ENCODE data around the gene SEC23B.
A peak's percentile ranks its signal among the peaks of the same experiment; 100 is the strongest.
"Not testable (repeated sequence)": the region's sequence is repeated elsewhere in the genome, so short reads cannot be mapped to it uniquely, and the experiment has no call there.

Gene SEC23B

GRCh38 chr20:18507218-18508191 is at the start of gene SEC23B:
Gene SEC23B, plus strand, starts transcription at chr20:18507940. Its CDS starts 2,896 bp downstream, at chr20:18510836.
- DNase-seq = peak; percentile 98

GRCh38 chr20:18465536-18466200 is 42.1 kb upstream of the SEC23B start:
- no peak for DNase-seq

GRCh38 chr20:18466574-18466893 is 41.2 kb upstream of the SEC23B start:
- DNase-seq = no peak

GRCh38 chr20:18466894-18467730 is 40.6 kb upstream of the SEC23B start, which contains the start of the genes DZANK1 and POLR3F:
Gene DZANK1, minus strand, starts transcription at chr20:18467030. Its CDS starts 1,672 bp downstream, at chr20:18465358.
Gene POLR3F, plus strand, starts transcription at chr20:18467390. Its CDS starts 117 bp downstream, at chr20:18467507.
- DNase-seq = peak; percentile 94

GRCh38 chr20:18477218-18477617 is 30.5 kb upstream of the SEC23B start:
- no peak for DNase-seq

GRCh38 chr20:18477821-18478220 is 29.9 kb upstream of the SEC23B start:
- no peak for DNase-seq

GRCh38 chr20:18481596-18481995 is 26.1 kb upstream of the SEC23B start:
- no peak for DNase-seq

- DNase-seq = no peak
Observed at GRCh38 chr20:18488301-18488700, 19.4 kb upstream of the SEC23B start.

- DNase-seq = no peak
Observed at GRCh38 chr20:18496042-18496441, 11.7 kb upstream of the SEC23B start.

- DNase-seq = peak; percentile 84
Observed at GRCh38 chr20:18496740-18497592, 10.8 kb upstream of the SEC23B start, which contains the start of gene RBBP9. Gene RBBP9, minus strand, starts transcription at chr20:18497225. Its CDS starts 58 bp downstream, at chr20:18497167.

GRCh38 chr20:18497603-18498002 is 10.1 kb upstream of the SEC23B start:
- no peak for DNase-seq

GRCh38 chr20:18501672-18502071 is 6.1 kb upstream of the SEC23B start:
- DNase-seq = not testable (repeated sequence)

- DNase-seq = no peak
Observed at GRCh38 chr20:18504479-18505060, 3.2 kb upstream of the SEC23B start.

- DNase-seq = peak; percentile 20
Observed at GRCh38 chr20:18506744-18507143, 996 bp upstream of the SEC23B start.

GRCh38 chr20:18511571-18511970 is 3.8 kb downstream of the SEC23B start:
- no peak for DNase-seq

- no peak for DNase-seq
Observed at GRCh38 chr20:18513208-18513607, 5.5 kb downstream of the SEC23B start.

- no peak for DNase-seq
Observed at GRCh38 chr20:18514127-18514526, 6.4 kb downstream of the SEC23B start.

- no peak for DNase-seq
Observed at GRCh38 chr20:18515973-18516372, 8.2 kb downstream of the SEC23B start.

- DNase-seq = not testable (repeated sequence)
Observed at GRCh38 chr20:18522066-18522465, 14.3 kb downstream of the SEC23B start.

GRCh38 chr20:18523066-18523465 is 15.3 kb downstream of the SEC23B start:
- DNase-seq = no peak

- no peak for DNase-seq
Observed at GRCh38 chr20:18524646-18525045, 16.9 kb downstream of the SEC23B start.
